Left lung (tissue), 10 donors: ENCODE results near the gene CLHC1. TPM values are rescaled to one million over a fixed set of nuclear protein-coding genes. Genes with fewer than 3 reads are reported as not detected.

Experiments used
- ATAC-seq: fragments of 200-7000 bp; cut with Tn5 transposase; one replicate; pipeline ENCODE4 v1.9.1; 2020; ENCODE audit warnings: moderate library complexity
- DNase-seq, 4 donors: peaks; one replicate each; pipeline ENCODE4 v3.0.0-alpha.2; 2013 to 2020
- H3K27ac ChIP-seq, 2 donors: fragments of 200-600 bp; sonication (generic) in 1 of 2; one replicate each; pipeline versions ENCODE4 v1.5.0 to v1.8.0; 2020 to 2021
- H3K27me3 ChIP-seq, 2 donors: fragments of 200-600 bp; sonication (generic) in 1 of 2; one replicate each; pipeline versions ENCODE4 v1.5.0 to v1.8.0; 2020 to 2021
- H3K36me3 ChIP-seq, 2 donors: fragments of 200-600 bp; sonication (generic) in 1 of 2; one replicate each; pipeline versions ENCODE4 v1.5.0 to v1.8.0; 2020 to 2021
- H3K4me1 ChIP-seq, 2 donors: fragments of 200-600 bp; one replicate each; pipeline ENCODE4 v1.8.0; 2021
- H3K4me3 ChIP-seq, 2 donors: fragments of 200-600 bp; sonication (generic) in 1 of 2; one replicate each; pipeline versions ENCODE4 v1.5.0 to v1.8.0; 2020 to 2021; ENCODE audit warnings: mild to moderate bottlenecking in 1 of 2
- H3K9me3 ChIP-seq, 2 donors: fragments of 200-600 bp; sonication (generic) in 1 of 2; one replicate each; pipeline versions ENCODE4 v1.5.0 to v1.8.0; 2020 to 2021
- CTCF ChIP-seq, 2 donors: fragments of 200-600 bp; sonication (generic) in 1 of 2; IDR thresholded peaks; one replicate each; pipeline versions ENCODE4 v1.5.0 to v1.8.0; 2021; ENCODE audit warnings: antibody characterized with exemption in 2 of 2
- intact Hi-C, 2 donors: fragments of 100-400 bp; cut with DNase I; formaldehyde crosslinking; loops; one replicate each; pipeline versions ENCODE4 v1.11.2 to v1.14.2; 2022
- polyA plus RNA-seq, 6 donors: library from polyadenylated mRNA; unstranded; fragments of 120-200 nt; gene quantifications; one replicate each; pipeline ENCODE4 v1.2.1, GENCODE V29; 2013; ENCODE audit not compliant: insufficient read length in 6 of 6
- total RNA-seq, 2 donors: library from RNA; stranded (reverse); fragmentation: NEBNext Ultra II Directional; extraction: Animal tissue kit (Norgen Biotek cat#: 25700); gene quantifications; one replicate each; pipeline ENCODE4 v1.2.1, GENCODE V29; 2021
- donor health status: DM: no; HTN: yes; CAD: no.
- donor health status: DM: no; HTN: no; CAD: no.

The CLHC1 gene
- total and polyA plus RNA-seq, 8 donors, result 9.2 to 41.2 (median 28.7) TPM

- Histone ChIP-seq H3K27me3 (no peaks in the 10 kb centered on the region), H3K4me3 (peak overlapping the region; percentile 60 to 68), H3K36me3 (no peaks in the 10 kb centered on the region), H3K9me3 (no peaks in the 10 kb centered on the region), H3K27ac (peak overlapping the region; percentile 93 to 94), H3K4me1 (peaks cover 0 to 30% of the 10 kb centered on the region in 2 donors)
- intact Hi-C loops, result no loop called here
- no peak for DNase-seq
- no peak for TF ChIP-seq CTCF (IDR thresholded peaks at IDR 0.05)
- ATAC-seq, result no peak
Observed at GRCh38 chr2:55223958-55224760, 7.9 kb downstream of the CLHC1 start.

GRCh38 chr2:55213822-55214221 lies 18.3 kb downstream of the CLHC1 start:
- H3K9me3 ChIP-seq, result no peaks in the 10 kb centered on the region
- H3K4me1 ChIP-seq, result no peaks in the 10 kb centered on the region
- no peaks in the 10 kb centered on the region for H3K27me3 ChIP-seq
- no peak overlapping the region for H3K4me3 ChIP-seq
- DNase-seq, result no peak
- no peaks in the 10 kb centered on the region for H3K36me3 ChIP-seq
- intact Hi-C loops, result no loop called here
- no peak for TF ChIP-seq CTCF (IDR thresholded peaks at IDR 0.05)
- no peak overlapping the region for H3K27ac ChIP-seq
- ATAC-seq, result no peak

- no peak for DNase-seq
- no peaks in the 10 kb centered on the region for H3K4me1 ChIP-seq
- H3K36me3 ChIP-seq, result peaks cover 0 to 6% of the 10 kb centered on the region in 2 donors
- no peak overlapping the region for H3K27ac ChIP-seq
- H3K4me3 ChIP-seq, result no peak overlapping the region
- H3K9me3 ChIP-seq, result peaks cover 0 to 15% of the 10 kb centered on the region in 2 donors
- intact Hi-C loops, result no loop called here
- no peak for TF ChIP-seq CTCF (IDR thresholded peaks at IDR 0.05)
- no peak for ATAC-seq
- H3K27me3 ChIP-seq, result no peaks in the 10 kb centered on the region
Observed at GRCh38 chr2:55204950-55205349, 27.1 kb downstream of the CLHC1 start.

GRCh38 chr2:55204536-55204935 lies 27.6 kb downstream of the CLHC1 start:
- Histone ChIP-seq H3K4me1 (no peaks in the 10 kb centered on the region), H3K27ac (no peak overlapping the region), H3K9me3 (peaks cover 0 to 15% of the 10 kb centered on the region in 2 donors), H3K27me3 (no peaks in the 10 kb centered on the region), H3K36me3 (peaks cover 0 to 6% of the 10 kb centered on the region in 2 donors), H3K4me3 (no peak overlapping the region)
- ATAC-seq (no peak), DNase-seq (no peak)
- TF ChIP-seq CTCF (IDR thresholded peaks at IDR 0.05), result no peak
- intact Hi-C loops, result no loop called here

- intact Hi-C loops, result no loop called here
- no peak overlapping the region for H3K27ac ChIP-seq
- H3K36me3 ChIP-seq, result peaks cover 0 to 6% of the 10 kb centered on the region in 2 donors
- peaks cover 0 to 15% of the 10 kb centered on the region in 2 donors for H3K9me3 ChIP-seq
- no peak for TF ChIP-seq CTCF (IDR thresholded peaks at IDR 0.05)
- DNase-seq, result no peak
- H3K4me1 ChIP-seq, result no peaks in the 10 kb centered on the region
- ATAC-seq, result no peak
- no peaks in the 10 kb centered on the region for H3K27me3 ChIP-seq
- no peak overlapping the region for H3K4me3 ChIP-seq
Observed at GRCh38 chr2:55200416-55200815, 31.7 kb downstream of the CLHC1 start.
